ENCODE data around the gene KLK2.

KLK2 gene

DNA sequence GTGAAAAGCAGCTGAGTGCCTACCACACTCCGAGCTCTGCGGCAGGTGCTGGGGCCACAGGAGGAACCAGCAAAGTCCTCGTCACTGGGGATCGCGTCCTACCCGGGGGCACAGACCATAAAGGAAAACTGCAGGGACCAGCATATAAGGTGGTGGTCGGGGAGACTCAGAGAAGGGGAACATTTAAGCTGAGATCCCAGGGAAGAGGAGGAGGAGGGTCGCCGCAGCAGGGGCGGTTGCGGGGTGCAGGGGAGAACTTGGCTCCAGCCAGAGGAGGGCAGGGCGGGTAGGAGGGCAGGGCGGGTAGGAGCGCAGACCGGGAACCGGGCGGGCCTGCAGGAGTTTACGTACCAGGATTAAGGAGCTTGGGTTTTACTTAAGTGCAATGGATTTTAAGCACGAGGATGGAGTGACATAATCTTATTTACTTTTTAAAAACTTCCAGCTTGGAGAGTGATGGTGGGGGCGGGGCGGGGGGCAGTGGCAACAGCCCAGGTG is 38.9 kb downstream of the KLK2 start:
- no peak for DNase-seq
- in situ Hi-C loops (cut with MboI; ENCODE audit: low pct_unique_long_range_greater_than_20kb, low sequenced_read_pairs): no loop called here

DNA sequence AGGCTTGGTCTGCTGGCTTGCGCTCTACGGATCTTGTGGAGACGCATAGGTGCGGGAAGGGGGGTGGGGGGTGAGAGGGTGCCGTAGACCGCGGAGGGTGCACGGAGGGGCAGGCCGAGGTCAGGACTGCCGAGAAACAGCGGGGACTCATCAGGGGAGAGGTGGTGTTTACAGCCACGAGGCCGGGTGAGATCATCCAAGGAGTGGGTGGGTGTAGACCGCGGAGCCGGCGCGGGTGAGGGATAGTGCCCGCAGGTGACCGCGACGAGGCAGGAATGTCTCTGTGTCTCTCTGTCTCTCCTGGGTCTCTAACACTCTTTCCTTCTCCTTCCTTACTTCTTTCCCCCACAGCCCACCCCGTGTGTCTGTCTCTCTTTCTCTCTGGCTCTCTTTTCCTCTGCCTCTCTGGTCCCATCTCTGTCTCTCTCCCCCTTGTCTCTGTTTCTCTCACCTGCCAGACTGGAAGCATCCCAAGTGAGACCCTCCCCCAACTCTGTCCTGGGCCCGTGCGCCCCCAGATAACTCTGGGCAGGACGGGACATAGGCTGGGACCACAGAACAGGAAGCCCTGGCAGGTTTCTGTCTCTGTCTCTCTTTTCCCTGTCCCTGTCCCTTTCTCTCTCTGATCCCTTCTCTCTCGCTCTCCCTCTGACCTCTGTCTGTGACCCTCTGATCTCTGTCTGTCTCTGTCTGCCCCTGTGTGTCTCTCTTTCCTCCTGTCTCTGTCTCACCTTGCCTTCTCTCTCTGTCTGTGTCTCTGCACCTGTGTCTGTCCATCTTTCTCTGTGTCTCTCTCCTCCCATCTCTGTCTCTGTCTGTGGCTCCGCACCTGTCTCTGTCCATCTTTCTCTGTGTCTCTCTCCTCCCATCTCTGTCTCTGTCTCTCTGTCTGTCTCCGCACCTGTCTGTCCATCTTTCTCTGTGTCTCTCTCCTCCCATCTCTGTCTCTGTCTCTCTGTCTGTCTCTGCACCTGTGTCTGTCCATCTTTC is 39.8 kb downstream of the KLK2 start:
- in situ Hi-C loops (cut with MboI; ENCODE audit: low pct_unique_long_range_greater_than_20kb, low sequenced_read_pairs): no loop called here

DNA sequence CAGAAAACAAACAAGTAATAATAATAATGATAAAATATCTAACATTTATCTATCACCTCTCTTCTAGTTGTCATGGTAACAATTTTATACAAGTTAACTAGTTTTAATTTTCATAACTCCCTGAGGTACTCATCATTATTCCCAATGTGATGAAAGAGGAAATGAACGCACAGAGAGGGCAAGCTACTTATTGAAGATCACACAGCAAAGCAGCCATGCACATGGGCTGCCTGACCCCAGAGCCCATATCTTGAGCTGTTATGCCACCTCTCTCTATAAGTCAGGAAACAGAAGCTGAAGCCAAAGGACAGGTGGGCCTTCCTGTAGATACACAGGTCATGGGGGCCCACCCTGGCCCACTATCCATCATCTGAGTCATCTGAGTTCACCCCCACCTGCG is 42.8 kb downstream of the KLK2 start:
- in situ Hi-C loops (cut with MboI; ENCODE audit: low pct_unique_long_range_greater_than_20kb, low sequenced_read_pairs): no loop called here

More for the DNA sequence above, 39.8 kb downstream of the KLK2 start:
- DNase-seq: no peak

DNA sequence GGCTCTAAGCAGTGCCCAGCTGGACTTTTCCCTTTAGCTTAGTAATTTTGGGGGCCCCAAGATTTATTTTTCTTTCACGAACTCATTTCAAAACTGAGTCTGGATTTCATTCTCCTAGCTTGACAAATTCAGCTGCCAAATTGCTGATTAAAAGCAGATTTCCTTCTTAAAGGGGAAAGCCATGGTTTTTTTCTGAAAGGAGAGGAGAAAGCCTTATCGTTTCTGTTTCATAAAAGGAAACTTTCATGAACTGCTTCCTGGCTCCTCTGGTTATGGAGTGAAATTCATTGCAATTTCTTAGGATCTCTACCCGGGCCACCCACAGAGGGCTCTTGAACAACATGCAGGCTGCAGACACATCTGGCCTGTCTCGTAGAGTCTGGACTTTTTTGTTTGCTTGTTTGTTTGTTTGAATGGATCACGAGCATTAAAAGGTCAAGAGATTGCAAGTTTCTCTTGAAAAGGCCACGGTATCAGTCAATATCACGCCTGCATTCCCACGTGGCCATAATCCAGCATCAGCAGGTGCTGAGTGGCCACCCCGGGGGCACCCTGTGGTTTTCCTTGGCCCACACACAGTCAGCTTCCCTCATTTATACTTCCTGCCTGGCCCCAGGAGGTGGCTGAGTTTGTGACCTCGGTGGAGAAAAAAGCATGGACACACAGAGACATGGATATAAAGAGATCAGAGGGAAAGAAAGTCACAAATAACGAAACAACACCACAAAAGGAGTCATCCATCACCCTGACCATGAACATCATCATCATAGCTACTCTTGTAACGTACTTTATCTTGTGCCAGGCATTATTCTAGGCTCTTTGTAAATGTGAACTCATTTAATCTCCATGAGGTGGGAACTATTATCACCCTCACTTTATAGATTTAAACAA is 48.4 kb downstream of the KLK2 start:
- in situ Hi-C loops (cut with MboI; ENCODE audit: low pct_unique_long_range_greater_than_20kb, low sequenced_read_pairs): no loop called here
- DNase-seq: no peak

More for the DNA sequence above, 42.8 kb downstream of the KLK2 start:
- DNase-seq: no peak

DNA sequence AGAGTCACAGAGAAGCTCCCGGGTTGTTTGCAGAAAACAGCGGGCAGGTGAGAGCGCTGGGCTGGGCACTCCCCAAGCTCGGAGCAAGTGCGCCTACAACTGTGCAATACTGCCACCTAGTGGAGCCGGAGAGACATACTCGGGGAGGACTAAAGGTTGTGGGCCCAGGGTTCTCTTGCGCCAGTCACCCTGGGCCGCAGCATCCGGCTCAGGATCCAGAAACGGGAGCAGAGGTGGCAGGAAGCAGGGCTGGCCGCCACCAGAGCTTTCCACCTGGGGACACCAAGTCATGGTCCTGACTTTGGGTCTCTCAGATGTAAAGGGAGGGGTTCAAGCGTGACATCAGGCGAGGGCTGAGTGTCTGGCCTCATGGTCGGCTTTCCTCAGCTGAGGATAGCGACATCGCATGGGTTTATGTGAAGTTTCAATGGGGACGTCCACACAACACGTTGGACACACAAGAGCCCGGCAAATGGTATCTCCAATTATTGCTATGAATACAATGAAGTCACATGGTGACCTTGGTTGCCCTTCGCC is 49.1 kb downstream of the KLK2 start:
- DNase-seq: peak; percentile 67
- in situ Hi-C loops (cut with MboI; ENCODE audit: low pct_unique_long_range_greater_than_20kb, low sequenced_read_pairs): no loop called here

DNA sequence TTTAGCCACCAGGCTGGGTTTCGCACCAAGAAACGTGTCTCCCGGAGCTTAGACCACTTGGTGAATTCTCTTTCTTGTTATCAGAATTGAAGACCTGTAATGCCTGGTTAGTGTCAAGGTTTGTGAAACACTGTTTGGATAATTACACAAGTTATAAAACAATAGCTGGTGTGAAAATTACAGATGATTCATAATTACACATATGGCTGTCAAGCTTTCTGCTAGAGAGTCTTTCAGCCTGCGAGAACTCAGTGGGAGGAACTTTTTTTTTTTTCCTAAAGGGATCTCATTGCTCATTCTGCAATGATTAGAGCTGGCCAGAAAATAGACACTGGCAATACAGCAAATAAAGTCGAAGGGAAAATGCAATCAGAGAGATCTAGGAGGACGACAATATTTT is 51.3 kb downstream of the KLK2 start:
- in situ Hi-C loops (cut with MboI; ENCODE audit: low pct_unique_long_range_greater_than_20kb, low sequenced_read_pairs): no loop called here
- no peak for DNase-seq

DNA sequence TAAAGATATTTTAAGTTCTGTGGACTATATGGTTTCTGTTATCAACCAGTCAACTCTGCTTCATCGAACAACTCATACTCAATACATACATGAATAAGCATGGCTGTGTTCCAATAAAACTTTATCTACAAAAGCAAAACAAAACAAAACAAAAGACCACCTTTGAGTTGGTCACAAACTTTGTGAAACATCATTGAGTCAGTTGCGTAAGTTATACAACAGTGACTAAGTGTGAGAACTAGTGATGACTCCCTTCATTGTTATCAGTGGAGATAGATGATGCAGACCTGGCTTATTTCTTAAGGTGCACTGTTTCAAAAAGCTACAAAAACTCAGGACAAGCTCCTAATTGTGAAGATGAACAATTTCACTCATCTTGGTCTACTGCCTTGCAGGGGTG is 52.5 kb downstream of the KLK2 start:
- in situ Hi-C loops (cut with MboI; ENCODE audit: low pct_unique_long_range_greater_than_20kb, low sequenced_read_pairs): no loop called here
- no peak for DNase-seq

DNA sequence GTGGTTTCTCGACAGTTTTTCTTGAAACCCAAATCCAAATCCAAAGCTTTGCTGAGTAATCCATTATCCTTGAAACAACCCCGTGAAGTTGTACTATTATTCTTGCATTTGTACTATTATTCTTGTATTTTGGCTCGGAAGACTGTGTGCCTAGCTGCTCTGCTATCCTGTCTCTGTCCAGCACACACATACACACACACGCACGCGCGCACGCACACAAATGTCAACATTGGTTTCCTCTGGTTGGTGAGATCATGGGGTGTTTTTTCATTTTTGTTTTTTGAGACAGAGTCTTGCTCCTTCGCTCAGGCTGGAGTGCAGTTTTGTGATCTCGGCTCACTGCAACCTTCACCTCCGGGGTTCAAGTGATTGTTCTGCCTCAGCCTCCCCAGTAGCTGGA is 52.9 kb downstream of the KLK2 start:
- DNase-seq: no peak
- in situ Hi-C loops (cut with MboI; ENCODE audit: low pct_unique_long_range_greater_than_20kb, low sequenced_read_pairs): no loop called here

DNA sequence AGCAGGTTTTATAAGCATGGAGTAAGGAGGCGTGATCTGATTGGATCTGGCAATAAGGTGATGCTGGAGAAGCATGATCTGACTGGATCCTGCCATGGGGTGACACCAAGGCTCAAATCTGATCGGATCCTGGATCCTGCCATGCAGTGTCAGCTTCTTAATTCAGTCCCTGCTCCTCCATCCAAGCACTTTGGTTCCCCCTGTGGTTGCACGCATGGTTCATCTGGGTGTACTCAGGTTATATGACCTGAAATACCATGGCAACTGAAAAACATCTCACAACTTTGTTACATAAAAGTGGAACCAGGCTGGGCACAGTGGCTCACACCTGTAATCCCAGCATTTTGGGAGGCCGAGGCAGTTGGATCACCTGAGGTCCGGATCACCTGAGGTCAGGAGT is 55.6 kb downstream of the KLK2 start:
- in situ Hi-C loops (cut with MboI; ENCODE audit: low pct_unique_long_range_greater_than_20kb, low sequenced_read_pairs): no loop called here

More for the DNA sequence above, 55.6 kb downstream of the KLK2 start:
- DNase-seq: no peak
